SU-DHL-6 (cell line): ENCODE measurements around the gene COL24A1.

Experiments
- CTCF ChIP-seq: fragments of 200-600 bp; sonication (generic); IDR thresholded peaks from one replicate; pipeline ENCODE4 v1.5.1; 2017; ENCODE audit warnings: antibody characterized with exemption, mild to moderate bottlenecking, low read length, moderate library complexity; ENCODE audit not compliant: insufficient read depth, poor library complexity, severe bottlenecking
- EZH2phosphoT487 ChIP-seq: fragments of 200-600 bp; sonication (generic), shearing (Covaris generic); conservative IDR thresholded peaks from 2 replicates; pipeline ENCODE4 v1.6.1; 2018; ENCODE audit warnings: mild to moderate bottlenecking, antibody characterized with exemption, low read length, moderate library complexity, mixed read lengths

- TF ChIP-seq CTCF (no peak), EZH2phosphoT487 (no peak)
These were observed 475.5 kb downstream of the COL24A1 start for GRCh38 chr1:85681087-85681486.
